ENCODE measurements around the gene NCAPD3. TPM values are rescaled to one million over a fixed set of nuclear protein-coding genes. Genes with fewer than 3 reads are reported as not detected.

NCAPD3 gene
- total and polyA plus RNA-seq, 4 donors, result 4.4 to 23.5 (median 16.5) TPM

DNA sequence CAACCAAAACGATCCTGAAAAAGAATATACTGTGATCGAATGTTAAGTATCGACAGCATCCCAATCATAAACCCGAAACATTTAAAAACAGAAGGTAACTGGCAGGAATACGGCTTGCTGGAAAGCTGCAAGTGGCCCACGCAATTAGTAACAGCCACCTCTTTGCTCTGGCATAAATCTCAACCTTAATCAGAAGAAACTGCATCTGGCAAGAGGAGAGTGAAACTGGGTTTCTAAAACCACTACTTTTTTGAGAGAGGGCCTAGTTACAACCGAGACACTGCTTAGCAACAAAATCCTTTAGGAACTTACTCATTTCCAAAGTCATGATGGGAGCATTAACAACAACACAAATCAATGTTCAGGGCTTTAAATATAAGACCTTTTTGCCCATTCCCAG, 7.9 kb downstream of the NCAPD3 start:
- 94 to 96% methylated on average over 7 of the region's 7 CpGs for WGBS, 2 donors
- H3K27me3 ChIP-seq (ENCODE audit: control insufficient read depth in 3 of 3, insufficient read depth in 3 of 3, low read length in 2 of 3), result no peaks in the 10 kb centered on the region

DNA sequence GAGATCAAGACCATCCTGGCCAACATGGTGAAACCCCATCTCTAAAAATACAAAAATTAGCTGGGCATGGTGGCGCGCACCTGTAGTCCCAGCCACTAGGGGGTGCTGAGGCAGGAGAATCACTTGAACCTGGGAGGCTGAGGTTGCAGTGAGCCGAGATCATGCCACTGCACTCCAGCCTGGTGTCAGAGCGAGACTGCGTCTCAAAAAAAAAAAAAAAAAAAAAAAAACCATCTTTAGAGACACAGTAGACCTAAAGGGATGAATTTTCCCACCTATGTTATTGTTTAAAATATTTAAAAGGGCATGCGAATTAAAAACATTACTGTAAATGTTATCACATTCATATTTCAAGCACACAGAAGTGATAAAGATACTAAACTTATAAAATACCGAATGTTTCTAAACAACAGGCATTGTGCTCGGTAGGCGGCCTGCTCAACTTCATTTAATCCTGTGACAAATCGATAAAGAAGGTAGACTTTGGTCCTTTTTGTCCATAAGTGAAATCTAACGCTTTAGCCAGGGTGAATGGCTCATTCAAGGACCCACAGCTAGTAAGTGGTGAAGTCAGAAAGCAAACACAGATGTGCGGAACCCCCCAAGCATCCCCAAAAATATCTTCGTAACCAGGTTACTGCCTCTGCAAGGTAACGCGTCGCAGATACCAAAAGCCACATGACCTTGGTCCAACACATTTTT, 16.1 kb downstream of the NCAPD3 start:
- no peak overlapping the region for H3K9ac ChIP-seq (ENCODE audit: insufficient read depth in 1 of 2, low read length in 2 of 2)
- DNase-seq (peak in 2 of 3 donors; percentile 2 to 7), ATAC-seq (ENCODE audit: insufficient read depth, low FRiP score) (no peak)
- WGBS, 2 donors, result 86 to 88% methylated on average over 16 of the region's 16 CpGs
- H3K4me3 ChIP-seq, result no peak overlapping the region
- peaks cover 0 to 2% (median 0%) of the 10 kb centered on the region in 4 donors for H3K9me3 ChIP-seq (ENCODE audit: control insufficient read depth in 4 of 4, insufficient read depth in 3 of 4, low read length in 3 of 4)
- no peaks in the 10 kb centered on the region for H3K27me3 ChIP-seq (ENCODE audit: control insufficient read depth in 3 of 3, insufficient read depth in 3 of 3, low read length in 2 of 3)
- TF ChIP-seq, protein P1, sequence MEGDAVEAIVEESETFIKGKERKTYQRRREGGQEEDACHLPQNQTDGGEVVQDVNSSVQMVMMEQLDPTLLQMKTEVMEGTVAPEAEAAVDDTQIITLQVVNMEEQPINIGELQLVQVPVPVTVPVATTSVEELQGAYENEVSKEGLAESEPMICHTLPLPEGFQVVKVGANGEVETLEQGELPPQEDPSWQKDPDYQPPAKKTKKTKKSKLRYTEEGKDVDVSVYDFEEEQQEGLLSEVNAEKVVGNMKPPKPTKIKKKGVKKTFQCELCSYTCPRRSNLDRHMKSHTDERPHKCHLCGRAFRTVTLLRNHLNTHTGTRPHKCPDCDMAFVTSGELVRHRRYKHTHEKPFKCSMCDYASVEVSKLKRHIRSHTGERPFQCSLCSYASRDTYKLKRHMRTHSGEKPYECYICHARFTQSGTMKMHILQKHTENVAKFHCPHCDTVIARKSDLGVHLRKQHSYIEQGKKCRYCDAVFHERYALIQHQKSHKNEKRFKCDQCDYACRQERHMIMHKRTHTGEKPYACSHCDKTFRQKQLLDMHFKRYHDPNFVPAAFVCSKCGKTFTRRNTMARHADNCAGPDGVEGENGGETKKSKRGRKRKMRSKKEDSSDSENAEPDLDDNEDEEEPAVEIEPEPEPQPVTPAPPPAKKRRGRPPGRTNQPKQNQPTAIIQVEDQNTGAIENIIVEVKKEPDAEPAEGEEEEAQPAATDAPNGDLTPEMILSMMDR (IDR thresholded peaks at IDR 0.05; ENCODE audit: control extremely low read depth, extremely low read depth), result peak; percentile 35
- H3K27ac ChIP-seq (ENCODE audit: low read depth in 1 of 2, low read length in 1 of 2), result no peak overlapping the region
- H3K4me1 ChIP-seq (ENCODE audit: control insufficient read depth in 5 of 5, insufficient read depth in 5 of 5, low read length in 5 of 5), result no peaks in the 10 kb centered on the region
- peaks cover 16 to 48% (median 28%) of the 10 kb centered on the region in 4 donors for H3K36me3 ChIP-seq (ENCODE audit: control insufficient read depth in 4 of 4, insufficient read depth in 4 of 4, low read length in 4 of 4)

More for the DNA sequence above, 7.9 kb downstream of the NCAPD3 start:
- Histone ChIP-seq H3K4me1 (ENCODE audit: control insufficient read depth in 5 of 5, insufficient read depth in 5 of 5, low read length in 5 of 5) (no peaks in the 10 kb centered on the region), H3K36me3 (ENCODE audit: control insufficient read depth in 4 of 4, insufficient read depth in 4 of 4, low read length in 4 of 4) (peaks cover 2 to 28% (median 12%) of the 10 kb centered on the region in 4 donors), H3K9ac (ENCODE audit: insufficient read depth in 1 of 2, low read length in 2 of 2) (peak overlapping the region in 1 of 2 donors; percentile 17), H3K4me3 (no peak overlapping the region), H3K27ac (ENCODE audit: low read depth in 1 of 2, low read length in 1 of 2) (no peak overlapping the region), H3K9me3 (ENCODE audit: control insufficient read depth in 4 of 4, insufficient read depth in 3 of 4, low read length in 3 of 4) (peaks cover 0 to 2% (median 0%) of the 10 kb centered on the region in 4 donors)
- TF ChIP-seq, protein P1 (IDR thresholded peaks at IDR 0.05; ENCODE audit: control extremely low read depth, extremely low read depth), result no peak
- DNase-seq (no peak), ATAC-seq (ENCODE audit: insufficient read depth, low FRiP score) (no peak)

DNA sequence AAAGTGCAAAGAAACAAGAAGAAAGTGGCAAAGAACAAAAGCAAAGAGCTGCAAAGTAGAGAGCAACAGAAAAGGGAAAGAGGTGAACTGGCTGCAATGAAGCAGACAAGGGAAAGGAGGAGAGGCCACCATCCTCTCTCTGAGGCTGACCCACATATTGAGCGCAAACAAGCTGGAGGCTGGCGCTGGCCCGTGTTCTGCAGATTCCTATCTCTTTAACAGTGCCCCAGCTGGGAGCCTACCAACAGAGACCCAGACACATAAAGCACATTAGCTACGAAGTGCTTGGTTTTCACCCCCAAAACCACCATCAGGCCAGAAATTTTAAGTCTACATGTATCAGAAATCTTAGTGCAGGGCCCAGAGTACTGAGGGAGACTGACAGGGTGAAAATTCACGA, 17.6 kb downstream of the NCAPD3 start:
- Histone ChIP-seq H3K4me3 (no peak overlapping the region), H3K27ac (ENCODE audit: low read depth in 1 of 2, low read length in 1 of 2) (no peak overlapping the region), H3K9ac (ENCODE audit: insufficient read depth in 1 of 2, low read length in 2 of 2) (no peak overlapping the region), H3K9me3 (ENCODE audit: control insufficient read depth in 4 of 4, insufficient read depth in 3 of 4, low read length in 3 of 4) (no peaks in the 10 kb centered on the region), H3K4me1 (ENCODE audit: control insufficient read depth in 5 of 5, insufficient read depth in 5 of 5, low read length in 5 of 5) (no peaks in the 10 kb centered on the region), H3K27me3 (ENCODE audit: control insufficient read depth in 3 of 3, insufficient read depth in 3 of 3, low read length in 2 of 3) (no peaks in the 10 kb centered on the region), H3K36me3 (ENCODE audit: control insufficient read depth in 4 of 4, insufficient read depth in 4 of 4, low read length in 4 of 4) (peaks cover 18 to 58% (median 36%) of the 10 kb centered on the region in 4 donors)
- no peak for ATAC-seq (ENCODE audit: insufficient read depth, low FRiP score)
- DNase-seq, result no peak
- TF ChIP-seq, protein P1 (IDR thresholded peaks at IDR 0.05; ENCODE audit: control extremely low read depth, extremely low read depth), result no peak
- 95 to 96% methylated on average over 5 of the region's 5 CpGs for WGBS, 2 donors

Data from lung (tissue), 12 donors.